ENCODE measurements around the gene CD247. TPM values are rescaled to one million over a fixed set of nuclear protein-coding genes. Genes with fewer than 3 reads are reported as not detected.
A peak's percentile ranks its signal among the peaks of the same experiment; 100 is the strongest.

The CD247 gene
- total RNA-seq, 1 experiment from 2014 or later, result not detected

DNA sequence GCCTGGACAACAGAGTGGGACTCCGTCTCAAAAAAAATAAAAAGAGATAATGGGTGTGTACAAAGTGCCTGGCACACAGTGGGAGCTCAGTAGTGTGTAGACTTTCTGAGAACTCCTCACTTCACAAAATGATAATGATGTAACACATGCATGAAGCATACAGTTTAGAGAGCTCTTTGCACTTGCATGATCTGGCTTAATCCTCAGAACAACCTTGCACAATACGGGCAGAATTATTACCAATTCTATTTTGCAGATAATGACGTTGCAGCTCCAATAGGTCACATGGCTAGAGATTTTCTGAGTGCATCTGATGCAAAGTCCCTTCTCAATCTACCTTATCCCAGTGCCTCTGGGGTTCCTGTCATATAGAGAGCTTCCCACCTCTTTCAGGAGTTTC, 71.4 kb downstream of the CD247 start:
- Histone ChIP-seq H3K9me2 (replicated peaks; ENCODE audit: low read length) (no peaks in the 10 kb centered on the region), H3K27ac (ENCODE audit: low read length) (peak overlapping the region; percentile 29), H3F3A (ENCODE audit: low read length, unreplicated experiment) (no peaks in the 10 kb centered on the region), H3K79me2 (ENCODE audit: low read length) (no peaks in the 10 kb centered on the region), H3K9ac (ENCODE audit: low read length) (no peak overlapping the region), H4K20me1 (ENCODE audit: low read length) (no peaks in the 10 kb centered on the region), H3K36me3 (ENCODE audit: low read depth, low read length) (no peaks in the 10 kb centered on the region), H3K4me2 (ENCODE audit: low read length) (peak overlapping the region; percentile 66), H2AFZ (ENCODE audit: low read length) (peak overlapping the region; percentile 63), H3K27me3 (ENCODE audit: low read length) (no peaks in the 10 kb centered on the region), H3K4me3 (ENCODE audit: low read length) (peak overlapping the region; percentile 45), H3K9me3 (ENCODE audit: low read length) (no peaks in the 10 kb centered on the region), H3K4me1 (ENCODE audit: insufficient read depth, low read length) (peaks cover 27% of the 10 kb centered on the region)
- TSS peak; percentile 81 for BruUV-seq (replicated peaks)
- DNase-seq (no peak), ATAC-seq (no peak)
- POLR2A ChIA-PET (ENCODE audit: unreplicated experiment), result no interaction called here
- TF ChIP-seq, protein P1, sequence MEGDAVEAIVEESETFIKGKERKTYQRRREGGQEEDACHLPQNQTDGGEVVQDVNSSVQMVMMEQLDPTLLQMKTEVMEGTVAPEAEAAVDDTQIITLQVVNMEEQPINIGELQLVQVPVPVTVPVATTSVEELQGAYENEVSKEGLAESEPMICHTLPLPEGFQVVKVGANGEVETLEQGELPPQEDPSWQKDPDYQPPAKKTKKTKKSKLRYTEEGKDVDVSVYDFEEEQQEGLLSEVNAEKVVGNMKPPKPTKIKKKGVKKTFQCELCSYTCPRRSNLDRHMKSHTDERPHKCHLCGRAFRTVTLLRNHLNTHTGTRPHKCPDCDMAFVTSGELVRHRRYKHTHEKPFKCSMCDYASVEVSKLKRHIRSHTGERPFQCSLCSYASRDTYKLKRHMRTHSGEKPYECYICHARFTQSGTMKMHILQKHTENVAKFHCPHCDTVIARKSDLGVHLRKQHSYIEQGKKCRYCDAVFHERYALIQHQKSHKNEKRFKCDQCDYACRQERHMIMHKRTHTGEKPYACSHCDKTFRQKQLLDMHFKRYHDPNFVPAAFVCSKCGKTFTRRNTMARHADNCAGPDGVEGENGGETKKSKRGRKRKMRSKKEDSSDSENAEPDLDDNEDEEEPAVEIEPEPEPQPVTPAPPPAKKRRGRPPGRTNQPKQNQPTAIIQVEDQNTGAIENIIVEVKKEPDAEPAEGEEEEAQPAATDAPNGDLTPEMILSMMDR (conservative IDR thresholded peaks at IDR 0.05; ENCODE audit: low read depth, low read length), result no peak
- TF ChIP-seq EZH2 (IDR thresholded peaks at IDR 0.05; ENCODE audit: low read length, unreplicated experiment) (no peak), EZH2phosphoT487 (IDR thresholded peaks at IDR 0.05; ENCODE audit: borderline replicate concordance, low read length) (no peak)
- CTCF ChIA-PET, result interaction anchor here (0.9 to 1.2 kb wide), 2 partner anchors 45 to 93 kb away, joined by 3 to 6 read pairs; no protein-coding TSS in a partner anchor
- intact Hi-C loops (cut with micrococcal nuclease), result no loop called here

DNA sequence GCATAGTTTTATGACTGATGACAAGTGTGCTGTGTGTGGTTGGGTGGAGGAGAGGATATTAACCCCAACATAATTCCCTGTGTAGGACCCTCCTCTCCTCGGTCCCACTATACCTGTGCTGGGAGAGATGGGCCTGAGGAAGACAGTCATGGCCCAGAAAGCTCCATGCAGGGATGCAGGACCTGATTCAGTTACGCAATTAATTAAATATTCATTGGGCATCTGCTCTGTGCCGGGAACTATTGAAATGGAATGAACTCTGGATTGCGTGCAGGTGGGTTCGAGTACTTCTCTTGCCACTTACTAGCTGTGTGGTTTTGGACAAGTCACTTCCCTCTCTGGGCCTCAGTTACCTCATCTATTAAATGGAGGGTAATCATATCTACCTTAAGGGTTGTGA, 74.6 kb downstream of the CD247 start:
- POLR2A ChIA-PET (ENCODE audit: unreplicated experiment), result interaction anchor here (0.6 kb wide), 1 partner anchor 11 kb away, joined by 5 read pairs; no protein-coding TSS in a partner anchor
- Histone ChIP-seq H3K4me1 (ENCODE audit: insufficient read depth, low read length) (peaks cover 38% of the 10 kb centered on the region), H3K27ac (ENCODE audit: low read length) (no peak overlapping the region), H3K4me2 (ENCODE audit: low read length) (no peak overlapping the region), H3K4me3 (ENCODE audit: low read length) (no peak overlapping the region), H4K20me1 (ENCODE audit: low read length) (no peaks in the 10 kb centered on the region), H3K27me3 (ENCODE audit: low read length) (no peaks in the 10 kb centered on the region), H3K9me2 (replicated peaks; ENCODE audit: low read length) (no peaks in the 10 kb centered on the region), H3K9ac (ENCODE audit: low read length) (no peak overlapping the region), H2AFZ (ENCODE audit: low read length) (no peak overlapping the region), H3F3A (ENCODE audit: low read length, unreplicated experiment) (no peaks in the 10 kb centered on the region), H3K79me2 (ENCODE audit: low read length) (no peaks in the 10 kb centered on the region), H3K9me3 (ENCODE audit: low read length) (no peaks in the 10 kb centered on the region), H3K36me3 (ENCODE audit: low read depth, low read length) (no peaks in the 10 kb centered on the region)
- no peak for ATAC-seq
- TF ChIP-seq EZH2 (IDR thresholded peaks at IDR 0.05; ENCODE audit: low read length, unreplicated experiment) (no peak), EZH2phosphoT487 (IDR thresholded peaks at IDR 0.05; ENCODE audit: borderline replicate concordance, low read length) (no peak)
- TF ChIP-seq, protein P1 (conservative IDR thresholded peaks at IDR 0.05; ENCODE audit: low read depth, low read length), result no peak
- CTCF ChIA-PET, result no interaction called here
- no TSS peak for BruUV-seq (replicated peaks)
- intact Hi-C loops (cut with micrococcal nuclease), result loop anchor here (5.0 kb wide), 1 partner anchor 221 kb away; the partner anchor contains the start of gene POU2F1
- no peak for DNase-seq

DNA sequence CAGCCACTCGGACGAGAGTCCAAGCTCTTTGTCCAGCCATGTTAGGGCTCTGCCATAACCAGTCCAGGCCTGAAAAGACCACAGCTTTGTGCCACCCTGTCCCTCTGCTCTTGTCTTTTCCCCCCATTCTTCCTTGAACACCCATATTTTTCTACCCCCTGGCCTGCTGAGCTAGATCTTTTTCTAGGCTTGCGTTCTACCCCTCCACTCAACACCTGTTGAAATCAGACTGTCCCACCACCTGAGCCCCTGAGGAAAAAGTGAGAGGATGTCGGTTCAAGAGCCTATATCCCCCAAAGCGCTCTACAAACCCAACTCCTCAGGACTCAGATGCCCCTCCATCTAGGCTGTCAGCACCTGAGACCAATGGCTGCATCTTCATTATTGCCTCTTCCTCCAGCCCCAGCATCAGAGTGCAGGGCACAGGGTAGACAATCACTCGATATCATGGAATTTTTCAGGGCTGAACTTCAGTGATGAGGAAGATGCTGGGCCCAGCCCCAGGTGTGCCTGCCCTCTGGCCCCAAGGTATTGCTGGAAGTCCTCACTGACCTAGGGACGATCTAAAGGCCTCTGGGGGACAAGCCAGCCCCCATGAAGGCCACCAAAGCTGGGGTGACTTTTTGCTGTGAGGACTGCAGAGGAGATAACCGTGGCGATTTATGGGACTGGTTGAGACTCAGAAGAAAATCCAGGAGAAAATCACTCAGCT, 75.3 kb downstream of the CD247 start:
- CTCF ChIA-PET, result interaction anchor here (1.5 kb wide), 1 partner anchor 42 kb away, joined by 5 read pairs; no protein-coding TSS in a partner anchor
- POLR2A ChIA-PET (ENCODE audit: unreplicated experiment), result no interaction called here
- intact Hi-C loops (cut with micrococcal nuclease), result loop anchor here (1.0 to 5.0 kb wide), 6 partner anchors 38 to 377 kb away; partner anchors contain the start of gene POU2F1

More for the DNA sequence above, 75.3 kb downstream of the CD247 start:
- peak overlapping the region; percentile 22; the same call in 1 of the 2 replicates for H3K9ac ChIP-seq (ENCODE audit: low read length)
- peaks cover 35% of the 10 kb centered on the region for H3K4me1 ChIP-seq (ENCODE audit: insufficient read depth, low read length)
- peak overlapping the region; percentile 52; the same call in 1 of the 2 replicates for H2AFZ ChIP-seq (ENCODE audit: low read length)
- no peaks in the 10 kb centered on the region for H3K27me3 ChIP-seq (ENCODE audit: low read length)
- peak overlapping the region; percentile 29 for H3K27ac ChIP-seq (ENCODE audit: low read length)
- no peaks in the 10 kb centered on the region for H3F3A ChIP-seq (ENCODE audit: low read length, unreplicated experiment)
- no peak overlapping the region for H3K4me2 ChIP-seq (ENCODE audit: low read length)
- DNase-seq, result no peak
- ATAC-seq, result no peak
- H4K20me1 ChIP-seq (ENCODE audit: low read length), result no peaks in the 10 kb centered on the region
- H3K9me3 ChIP-seq (ENCODE audit: low read length), result no peaks in the 10 kb centered on the region
- no TSS peak for BruUV-seq (replicated peaks)
- TF ChIP-seq EZH2phosphoT487 (IDR thresholded peaks at IDR 0.05; ENCODE audit: borderline replicate concordance, low read length) (no peak), EZH2 (IDR thresholded peaks at IDR 0.05; ENCODE audit: low read length, unreplicated experiment) (no peak)
- TF ChIP-seq, protein P1 (conservative IDR thresholded peaks at IDR 0.05; ENCODE audit: low read depth, low read length), result no peak
- H3K36me3 ChIP-seq (ENCODE audit: low read depth, low read length), result no peaks in the 10 kb centered on the region
- no peaks in the 10 kb centered on the region for H3K79me2 ChIP-seq (ENCODE audit: low read length)
- H3K4me3 ChIP-seq (ENCODE audit: low read length), result no peak overlapping the region
- no peaks in the 10 kb centered on the region for H3K9me2 ChIP-seq (replicated peaks; ENCODE audit: low read length)
